ENCODE measurements around the gene MTMR6. TPM values are rescaled to one million over a fixed set of nuclear protein-coding genes. Genes with fewer than 3 reads are reported as not detected.
"Not testable (repeated sequence)": the region's sequence is repeated elsewhere in the genome, so short reads cannot be mapped to it uniquely, and the experiment has no call there.

MTMR6 gene
- total and polyA plus RNA-seq, 9 donors = 7.3 to 18.0 (median 13.7) TPM

DNA sequence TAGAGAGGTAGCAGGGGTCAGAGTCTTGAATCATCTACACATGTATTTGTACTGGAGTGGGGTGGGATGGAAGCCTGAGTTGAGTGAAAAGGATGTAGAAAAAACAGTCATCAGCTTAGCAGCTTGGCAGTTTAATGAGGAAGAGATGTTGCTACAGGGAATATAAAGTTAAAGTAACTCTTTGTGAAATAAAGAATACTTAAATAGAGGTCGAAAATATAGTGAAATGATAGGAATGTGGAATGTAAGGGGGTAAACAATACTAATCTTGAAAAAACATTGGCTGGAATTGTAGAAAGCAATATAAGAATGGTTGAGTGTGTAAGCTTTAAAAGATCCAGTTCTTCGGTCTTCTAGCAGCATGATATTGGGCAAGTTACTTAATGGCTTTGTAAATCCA, 36.8 kb upstream of the MTMR6 start:
- no peak overlapping the region for H3K4me3 ChIP-seq
- 25 to 55% (median 27%) methylated on average over 2 of the region's 2 CpGs for WGBS, 3 donors
- no peak overlapping the region for H3K27ac ChIP-seq
- TF ChIP-seq EP300 (IDR thresholded peaks at IDR 0.05) = no peak
- no peaks in the 10 kb centered on the region for H3K9me3 ChIP-seq
- H3K27me3 ChIP-seq = no peaks in the 10 kb centered on the region
- DNase-seq = no peak
- no peaks in the 10 kb centered on the region for H3K4me1 ChIP-seq (ENCODE audit: insufficient read depth)
- intact Hi-C loops (cut with DNase I) = no loop called here
- H3K36me3 ChIP-seq = no peaks in the 10 kb centered on the region

DNA sequence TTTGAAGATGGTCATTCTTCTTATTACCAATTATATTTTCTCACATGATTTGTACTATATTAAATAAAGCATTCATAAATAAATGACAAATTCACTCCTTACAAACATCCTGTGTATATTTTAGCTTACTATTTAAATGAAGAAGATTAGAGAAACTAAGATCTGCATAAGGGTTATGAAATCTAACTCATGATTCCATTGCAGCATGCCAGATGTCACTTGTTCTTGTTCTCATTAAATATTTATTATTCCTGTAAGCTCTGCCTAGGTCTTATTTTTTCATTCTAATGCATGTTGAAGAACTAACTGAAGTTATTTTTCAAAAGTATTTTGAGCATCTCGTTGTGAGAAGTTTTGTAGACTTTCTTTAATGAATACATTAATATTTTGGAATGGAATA, 32.5 kb upstream of the MTMR6 start:
- no peak for DNase-seq
- Histone ChIP-seq H3K36me3 (no peaks in the 10 kb centered on the region), H3K9me3 (no peaks in the 10 kb centered on the region), H3K4me3 (no peak overlapping the region), H3K4me1 (ENCODE audit: insufficient read depth) (no peaks in the 10 kb centered on the region), H3K27ac (no peak overlapping the region), H3K27me3 (no peaks in the 10 kb centered on the region)
- intact Hi-C loops (cut with DNase I) = no loop called here
- WGBS, 3 donors = 53 to 72% (median 60%) methylated on average over 1 of the region's 1 CpG
- TF ChIP-seq, protein P1, sequence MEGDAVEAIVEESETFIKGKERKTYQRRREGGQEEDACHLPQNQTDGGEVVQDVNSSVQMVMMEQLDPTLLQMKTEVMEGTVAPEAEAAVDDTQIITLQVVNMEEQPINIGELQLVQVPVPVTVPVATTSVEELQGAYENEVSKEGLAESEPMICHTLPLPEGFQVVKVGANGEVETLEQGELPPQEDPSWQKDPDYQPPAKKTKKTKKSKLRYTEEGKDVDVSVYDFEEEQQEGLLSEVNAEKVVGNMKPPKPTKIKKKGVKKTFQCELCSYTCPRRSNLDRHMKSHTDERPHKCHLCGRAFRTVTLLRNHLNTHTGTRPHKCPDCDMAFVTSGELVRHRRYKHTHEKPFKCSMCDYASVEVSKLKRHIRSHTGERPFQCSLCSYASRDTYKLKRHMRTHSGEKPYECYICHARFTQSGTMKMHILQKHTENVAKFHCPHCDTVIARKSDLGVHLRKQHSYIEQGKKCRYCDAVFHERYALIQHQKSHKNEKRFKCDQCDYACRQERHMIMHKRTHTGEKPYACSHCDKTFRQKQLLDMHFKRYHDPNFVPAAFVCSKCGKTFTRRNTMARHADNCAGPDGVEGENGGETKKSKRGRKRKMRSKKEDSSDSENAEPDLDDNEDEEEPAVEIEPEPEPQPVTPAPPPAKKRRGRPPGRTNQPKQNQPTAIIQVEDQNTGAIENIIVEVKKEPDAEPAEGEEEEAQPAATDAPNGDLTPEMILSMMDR (IDR thresholded peaks at IDR 0.05) = no peak
- TF ChIP-seq POLR2A (IDR thresholded peaks at IDR 0.05) (no peak), EP300 (IDR thresholded peaks at IDR 0.05) (no peak)

DNA sequence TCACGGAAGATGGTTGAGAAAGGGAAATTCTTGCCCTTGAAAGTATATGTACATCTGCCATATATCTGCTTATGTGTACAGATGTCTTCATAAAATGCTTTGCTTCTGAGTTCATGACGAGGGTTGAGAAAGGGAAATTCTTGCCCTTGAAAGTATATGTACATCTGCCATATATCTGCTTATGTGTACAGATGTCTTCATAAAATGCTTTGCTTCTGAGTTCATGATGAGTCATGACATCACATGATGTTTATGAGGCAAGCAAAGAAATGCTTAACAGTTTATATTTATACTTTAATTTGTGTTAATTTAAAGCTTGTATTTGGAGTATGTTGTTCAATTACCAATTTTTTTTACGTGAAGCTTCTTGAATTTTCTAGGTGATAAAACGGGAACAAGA, 31.7 kb upstream of the MTMR6 start:
- DNase-seq; H3K4me1 ChIP-seq (ENCODE audit: insufficient read depth); H3K9me3 ChIP-seq; H3K27ac ChIP-seq; intact Hi-C loops (cut with DNase I); H3K27me3 ChIP-seq; H3K4me3 ChIP-seq; H3K36me3 ChIP-seq: not testable (repeated sequence)
- WGBS, 3 donors = 89 to 92% (median 89%) methylated on average over 4 of the region's 4 CpGs

DNA sequence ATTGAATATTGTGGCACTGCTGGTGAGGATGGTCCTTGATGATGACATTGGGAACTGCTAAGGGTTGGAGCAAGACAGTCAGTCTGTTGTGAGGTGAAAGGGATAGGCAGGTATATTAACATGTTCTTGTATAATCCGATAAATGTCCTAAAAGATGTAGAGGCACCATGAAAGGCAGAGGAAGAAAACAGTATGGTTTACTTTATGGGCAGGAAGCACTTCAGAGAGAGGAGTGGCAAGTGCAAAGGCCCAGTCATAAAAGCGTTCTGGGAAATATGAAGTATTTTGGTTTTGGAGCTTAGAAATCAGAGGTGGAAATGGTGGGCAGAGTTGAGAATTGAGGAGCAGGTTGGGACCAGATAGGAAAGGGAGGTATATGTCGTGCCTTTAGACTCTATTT, 23.6 kb upstream of the MTMR6 start:
- Histone ChIP-seq H3K36me3 (no peaks in the 10 kb centered on the region), H3K9me3 (no peaks in the 10 kb centered on the region), H3K27me3 (no peaks in the 10 kb centered on the region), H3K27ac (no peak overlapping the region), H3K4me1 (ENCODE audit: insufficient read depth) (peaks cover 5% of the 10 kb centered on the region), H3K4me3 (no peak overlapping the region)
- DNase-seq = no peak
- intact Hi-C loops (cut with DNase I) = no loop called here
- WGBS, 3 donors = 94 to 97% (median 94%) methylated on average over 3 of the region's 3 CpGs
- TF ChIP-seq POLR2A (IDR thresholded peaks at IDR 0.05) (no peak), EP300 (IDR thresholded peaks at IDR 0.05) (no peak)
- TF ChIP-seq, protein P1 (IDR thresholded peaks at IDR 0.05) = no peak

DNA sequence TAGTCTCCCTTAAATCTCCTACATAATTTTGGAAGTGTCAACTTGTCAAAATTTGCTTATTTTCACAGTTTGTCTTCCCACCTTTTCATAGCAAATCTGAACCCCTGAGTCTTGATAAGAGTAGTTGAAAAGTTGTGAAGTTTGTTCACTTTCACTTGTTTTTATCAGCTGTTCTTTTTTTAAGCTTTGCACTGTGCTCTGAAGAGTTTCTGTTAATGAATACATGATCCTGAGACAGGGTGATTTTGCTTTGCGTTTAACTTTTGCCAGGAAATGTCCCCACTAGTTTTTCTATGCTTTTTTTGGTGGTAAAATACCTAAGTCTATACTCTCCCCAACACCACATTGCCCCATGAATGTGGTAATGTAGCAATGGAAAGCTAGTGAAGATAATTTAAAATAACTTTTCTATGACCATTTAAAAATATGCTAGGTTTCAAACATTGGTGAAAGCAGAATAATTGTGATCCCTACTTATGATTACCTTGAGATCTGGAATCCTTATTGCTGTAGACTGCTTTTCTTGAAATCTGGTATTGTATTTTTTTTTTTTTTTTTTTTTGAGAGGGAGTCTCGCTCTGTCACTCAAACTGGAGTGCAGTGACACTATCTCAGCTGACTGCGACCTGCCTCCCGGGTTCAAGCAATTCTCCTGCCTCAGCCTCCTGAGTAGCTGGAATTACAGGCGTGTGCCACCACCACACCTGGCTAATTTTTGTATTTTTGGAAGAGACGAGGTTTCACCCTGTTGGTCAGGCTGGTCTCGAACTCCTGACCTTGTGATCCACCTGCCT, 19.6 kb upstream of the MTMR6 start:
- Histone ChIP-seq H3K27ac (no peak overlapping the region), H3K4me3 (no peak overlapping the region), H3K9me3 (no peaks in the 10 kb centered on the region), H3K4me1 (ENCODE audit: insufficient read depth) (peaks cover 10% of the 10 kb centered on the region), H3K36me3 (no peaks in the 10 kb centered on the region), H3K27me3 (no peaks in the 10 kb centered on the region)
- DNase-seq = no peak
- intact Hi-C loops (cut with DNase I) = no loop called here
- TF ChIP-seq EP300 (IDR thresholded peaks at IDR 0.05) (no peak), POLR2A (IDR thresholded peaks at IDR 0.05) (no peak)
- TF ChIP-seq, protein P1 (IDR thresholded peaks at IDR 0.05) = no peak
- WGBS, 3 donors = 55 to 81% (median 61%) methylated on average over 7 of the region's 7 CpGs
